Stimulated activated CD4-positive, alpha-beta T cell treated with anti-CD3 and anti-CD28 coated beads, Interleukin-12 subunit alpha, Interleukin-12 subunit beta, amount 100 ng/mL, for 4 hours (primary cell): ENCODE measurements around the gene FLT4.

Source experiments
- DNase-seq: peaks from one replicate; pipeline ENCODE4 v3.0.0-alpha.2; 2020

FLT4 gene

DNA sequence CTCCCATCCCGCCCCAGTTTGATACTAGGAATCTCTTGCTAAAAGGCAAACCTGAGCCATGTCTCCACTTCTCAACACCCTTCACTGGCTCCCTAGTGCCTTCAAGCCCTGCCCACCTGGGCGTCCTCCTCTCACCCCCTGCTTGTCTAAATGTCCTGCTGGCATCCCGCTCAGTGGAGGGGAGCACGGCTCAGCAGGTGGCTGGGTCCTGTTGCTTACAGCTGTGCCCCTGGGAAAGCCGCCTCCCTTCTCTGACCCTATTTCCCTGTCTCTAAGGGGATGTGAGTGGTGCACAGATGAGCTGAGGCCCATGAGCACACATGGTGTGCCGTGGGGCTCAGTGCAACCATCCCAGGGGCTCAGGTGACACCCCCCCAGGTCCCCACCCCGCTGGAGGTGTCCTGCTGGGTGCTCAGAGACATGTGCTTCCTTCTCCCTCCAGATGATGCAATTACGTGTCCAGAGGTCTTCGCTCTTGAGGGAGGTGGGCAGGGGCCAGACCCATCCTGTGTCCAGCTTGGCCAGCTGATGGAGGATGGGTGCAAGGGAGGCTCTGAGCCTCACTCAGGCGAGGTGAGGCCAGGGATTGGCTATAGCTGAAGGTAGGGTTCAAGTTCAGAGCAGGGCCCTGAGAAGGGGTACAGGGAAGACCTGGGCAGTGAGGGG is 24.1 kb downstream of the FLT4 start:
- DNase-seq, result no peak

DNA sequence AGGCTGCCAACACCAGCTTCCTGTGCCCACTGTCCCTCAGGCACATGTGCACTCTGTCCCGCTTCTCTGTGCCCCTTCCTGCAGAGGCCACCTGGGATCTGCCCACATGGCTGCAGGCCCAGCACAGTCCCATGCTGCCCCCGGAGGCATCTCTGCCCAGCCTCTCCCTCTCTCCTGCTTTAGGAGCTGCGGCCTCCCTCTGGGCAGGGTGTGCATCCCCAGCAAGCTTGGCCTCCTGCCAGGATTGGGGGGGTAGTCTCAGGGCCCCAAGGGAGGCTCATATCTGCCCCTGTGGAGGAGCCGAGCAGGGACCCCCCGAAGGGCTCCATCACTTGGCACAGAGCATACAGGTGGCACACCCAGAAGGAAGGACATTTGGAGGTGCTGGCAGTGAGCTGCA is 24.8 kb downstream of the FLT4 start:
- DNase-seq, result no peak

DNA sequence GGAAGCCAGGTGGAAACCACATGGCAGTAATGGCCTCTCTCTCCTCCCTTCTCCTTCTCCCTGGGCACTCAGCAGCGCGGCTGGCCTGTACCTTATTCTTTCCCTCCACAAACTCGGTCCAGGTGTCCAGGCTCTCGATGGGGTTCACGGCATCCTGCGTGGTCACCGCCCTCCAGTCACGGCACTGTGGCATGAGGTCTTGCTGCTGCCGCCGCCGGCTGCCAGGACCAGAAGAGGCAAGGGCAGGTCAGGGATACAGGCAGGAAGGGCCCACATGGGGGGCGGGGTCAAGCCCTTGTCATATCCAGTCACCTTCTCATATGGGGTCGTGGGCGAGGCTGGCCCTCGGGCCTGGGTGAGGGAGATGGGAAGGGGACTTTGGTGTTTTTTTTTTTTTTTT is 25.6 kb downstream of the FLT4 start:
- DNase-seq, result no peak

DNA sequence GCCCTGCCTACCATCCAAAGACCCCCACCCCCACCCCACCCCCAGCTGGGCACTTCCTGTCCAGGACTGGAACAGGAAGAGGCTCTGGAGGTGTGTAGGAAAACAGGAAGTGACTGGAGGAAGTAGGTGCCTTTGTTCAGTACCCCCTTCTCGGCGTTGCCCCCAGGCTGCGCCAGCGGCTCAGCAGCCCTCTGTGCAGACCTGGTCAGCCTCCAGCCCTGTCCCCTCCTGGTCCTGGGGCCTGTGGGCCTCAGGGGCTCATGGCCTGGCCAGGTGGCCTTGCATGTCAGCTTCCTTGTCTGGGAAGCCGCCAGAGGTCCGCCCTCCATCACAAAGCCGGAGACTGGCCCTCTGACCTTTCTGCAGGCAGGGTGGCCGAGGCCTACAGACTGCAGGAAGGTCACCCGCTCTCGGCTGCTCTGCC is 26.0 kb downstream of the FLT4 start:
- no peak for DNase-seq

DNA sequence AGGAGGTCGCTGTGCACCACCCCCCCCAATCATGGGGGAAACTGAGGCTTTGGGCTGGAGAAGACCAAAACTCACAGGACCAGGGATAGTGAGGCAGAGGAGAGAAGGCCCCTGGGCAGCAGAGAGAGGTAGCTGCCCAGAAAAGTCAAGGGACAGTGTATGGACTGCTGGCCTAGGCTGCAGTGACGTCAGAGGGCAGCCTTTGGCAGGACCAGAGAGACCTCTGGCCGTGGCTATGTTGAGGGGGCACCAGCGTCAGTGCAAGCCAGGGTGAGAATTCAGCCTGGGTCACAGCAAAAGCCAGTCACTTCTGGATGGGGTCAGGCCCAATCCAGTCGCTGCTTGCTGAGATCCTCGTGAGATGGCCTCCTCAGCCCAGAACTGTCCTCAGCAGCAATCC is 26.5 kb downstream of the FLT4 start:
- no peak for DNase-seq

DNA sequence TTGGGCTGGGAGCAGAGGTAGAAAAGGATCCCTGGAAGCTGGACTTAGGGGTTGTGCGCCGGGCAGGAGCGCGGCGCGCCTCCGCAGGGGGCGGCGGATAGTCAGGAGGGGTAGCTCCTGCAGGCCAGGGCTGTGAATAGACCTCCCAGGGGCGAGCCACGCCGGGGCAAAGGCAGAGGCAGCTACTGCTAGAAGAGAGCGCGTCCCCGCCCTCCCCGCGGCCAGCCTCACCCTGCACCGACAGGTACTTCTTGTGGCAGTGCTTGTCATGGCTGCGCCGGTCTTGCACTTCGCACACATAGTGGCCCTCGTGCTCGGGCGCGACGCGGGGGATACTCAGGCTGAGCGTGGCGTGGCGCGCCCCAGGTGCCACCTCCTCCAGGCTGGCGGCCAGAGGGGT is 28.1 kb downstream of the FLT4 start:
- no peak for DNase-seq

DNA sequence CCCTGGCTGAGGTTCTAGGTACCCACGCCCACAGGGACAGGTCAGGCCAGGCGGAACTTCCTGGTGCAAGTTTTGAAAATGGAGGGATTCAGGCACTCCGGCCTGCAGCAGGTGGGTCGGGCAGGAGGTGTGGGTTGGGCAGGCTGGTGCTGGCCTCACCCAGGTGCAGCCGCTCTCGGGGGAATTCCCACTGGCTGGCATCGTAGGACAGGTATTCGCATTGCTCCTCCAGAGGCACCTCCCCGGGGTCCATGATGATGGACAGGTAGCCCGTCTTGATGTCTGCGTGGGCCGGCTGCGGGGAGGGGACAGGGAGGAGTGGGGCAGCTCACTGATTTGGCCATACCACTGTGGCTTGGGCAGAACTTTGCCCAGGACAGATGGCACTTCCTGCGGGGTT is 29.4 kb downstream of the FLT4 start:
- no peak for DNase-seq

DNA sequence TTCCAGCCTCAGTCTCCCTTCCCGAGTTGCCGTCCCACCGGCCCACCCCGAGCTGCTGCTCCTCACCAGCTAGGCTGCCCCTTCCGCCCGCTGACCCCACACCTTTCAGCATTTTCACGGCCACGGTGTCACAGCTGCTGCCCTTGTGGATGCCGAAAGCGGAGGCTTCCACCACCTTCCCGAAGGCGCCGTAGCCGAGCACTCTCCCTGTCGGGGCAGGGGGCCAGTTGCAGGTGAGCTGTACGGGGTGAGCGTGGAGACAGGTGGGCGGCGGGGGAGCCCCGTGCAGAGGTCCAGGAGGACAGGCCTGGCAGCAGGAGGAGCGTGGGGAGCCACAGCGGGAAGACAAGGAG is 29.9 kb downstream of the FLT4 start:
- DNase-seq, result no peak

DNA sequence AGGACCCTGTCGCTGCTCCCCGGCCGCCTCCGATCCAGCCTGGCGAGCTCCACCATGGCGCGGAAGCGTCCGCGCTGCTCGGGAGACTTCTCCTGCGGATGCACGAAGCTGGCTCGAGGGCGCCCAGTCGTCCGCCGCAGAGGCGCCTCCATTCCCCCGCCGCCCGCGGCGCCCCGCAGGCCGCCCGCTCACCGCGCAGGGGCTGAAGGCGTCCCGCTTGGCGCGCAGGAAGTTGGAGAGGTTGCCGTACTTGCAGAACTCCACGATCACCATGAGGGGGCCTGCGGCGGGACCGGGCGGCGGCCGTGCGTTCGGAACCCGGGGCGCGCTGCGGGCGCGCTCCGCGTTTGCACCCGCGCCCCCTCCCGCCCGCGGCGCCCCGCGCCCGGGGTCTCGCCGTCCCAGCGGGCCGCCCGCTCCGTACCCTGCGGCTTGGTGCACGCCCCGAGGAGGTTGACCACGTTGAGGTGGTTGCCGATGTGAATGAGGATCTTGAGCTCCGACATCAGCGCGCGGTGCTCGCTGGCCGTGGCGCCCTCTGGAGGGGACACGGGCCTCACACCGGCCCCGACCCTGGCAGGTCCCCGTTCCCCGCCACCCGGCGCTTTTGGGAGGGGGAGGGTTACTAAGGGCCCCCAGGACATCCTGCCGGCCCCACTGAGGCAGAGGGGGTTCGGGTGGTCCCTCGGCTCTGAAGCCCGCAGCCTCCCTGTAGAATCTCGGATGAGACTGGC is 30.4 kb downstream of the FLT4 start:
- DNase-seq, result peak; percentile 41

DNA sequence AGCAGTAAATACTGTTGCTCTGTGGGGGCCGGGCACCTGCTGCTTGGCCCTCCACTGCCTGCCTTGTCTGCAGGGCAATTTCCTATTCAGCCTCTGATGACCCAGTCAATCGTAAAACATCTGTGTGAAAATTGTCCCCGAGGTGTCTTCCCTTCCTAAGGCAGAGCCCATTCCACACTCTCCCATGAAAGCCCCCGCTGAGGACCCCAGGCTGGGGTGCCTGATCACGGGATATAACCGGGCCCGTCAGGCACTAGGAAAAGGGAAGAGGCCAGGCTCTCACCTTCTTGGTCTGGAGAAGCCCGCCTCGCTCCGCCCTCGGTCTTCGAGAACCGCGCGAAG is 30.9 kb downstream of the FLT4 start:
- no peak for DNase-seq

DNA sequence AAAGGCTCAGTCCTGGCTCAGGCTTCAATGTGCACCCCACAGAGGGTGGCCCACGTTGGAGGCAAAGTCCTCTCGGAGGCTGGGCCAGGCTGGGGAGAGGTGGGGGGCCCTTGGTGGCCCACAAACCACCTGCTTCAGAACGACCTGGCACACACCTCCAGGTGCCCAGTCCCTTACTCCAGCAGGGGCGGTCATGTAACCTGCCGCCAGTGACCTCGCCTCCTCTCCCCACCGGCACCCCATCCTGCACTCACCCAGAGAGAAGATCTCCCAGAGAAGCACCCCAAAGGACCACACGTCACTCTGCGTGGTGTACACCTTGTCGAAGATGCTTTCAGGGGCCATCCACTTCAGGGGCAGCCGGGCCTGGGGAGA is 35.6 kb downstream of the FLT4 start:
- no peak for DNase-seq

DNA sequence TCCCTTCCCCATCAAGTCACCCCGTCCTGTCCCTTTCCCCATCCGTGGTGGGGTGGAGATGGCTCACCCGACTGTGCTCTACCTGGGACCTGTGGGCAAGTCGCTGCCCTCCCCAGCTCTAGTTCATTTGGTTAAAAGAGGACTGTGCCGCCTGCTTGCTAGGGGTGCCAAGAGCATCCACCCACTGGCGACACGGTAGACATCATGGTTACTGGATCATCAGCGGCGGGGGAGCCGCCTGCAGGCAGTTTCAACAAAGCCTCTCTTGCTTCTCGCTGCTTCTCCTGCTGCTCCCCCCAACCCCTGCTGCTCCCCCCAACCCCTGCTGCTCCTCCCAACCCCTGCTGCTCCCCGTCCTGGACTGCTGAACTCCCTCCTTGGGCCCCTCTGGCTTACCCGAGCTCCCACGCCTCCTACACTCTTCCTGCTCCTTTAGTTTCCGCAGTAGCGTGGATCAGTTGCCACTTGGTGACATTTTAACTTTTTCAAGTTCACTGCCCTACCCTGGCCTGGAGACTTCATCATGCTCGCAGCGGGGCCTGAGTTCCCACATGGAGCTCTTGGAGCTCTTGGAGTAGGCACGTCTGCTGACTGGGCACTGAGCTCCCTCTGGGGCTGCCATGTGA is 36.1 kb downstream of the FLT4 start:
- DNase-seq, result no peak

DNA sequence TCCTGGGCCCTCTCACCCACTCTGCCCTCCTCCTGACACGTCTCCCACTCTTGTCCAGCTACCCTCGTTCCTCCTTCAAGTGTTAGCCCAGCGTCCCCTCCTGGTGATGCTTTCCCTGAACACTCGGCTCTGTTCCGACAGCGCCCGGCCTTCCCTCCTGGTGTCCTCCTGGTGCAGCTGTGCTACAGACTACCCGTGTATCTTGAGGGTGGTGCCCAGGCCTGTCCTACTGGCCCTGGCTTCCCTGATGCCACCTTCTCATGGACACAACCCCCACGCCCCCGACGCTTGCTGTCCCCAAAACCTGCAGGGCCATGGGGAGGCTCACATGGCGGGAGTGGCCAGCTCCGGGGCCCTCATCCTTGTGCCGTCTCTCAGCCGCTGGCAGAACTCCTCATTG is 36.7 kb downstream of the FLT4 start:
- no peak for DNase-seq

DNA sequence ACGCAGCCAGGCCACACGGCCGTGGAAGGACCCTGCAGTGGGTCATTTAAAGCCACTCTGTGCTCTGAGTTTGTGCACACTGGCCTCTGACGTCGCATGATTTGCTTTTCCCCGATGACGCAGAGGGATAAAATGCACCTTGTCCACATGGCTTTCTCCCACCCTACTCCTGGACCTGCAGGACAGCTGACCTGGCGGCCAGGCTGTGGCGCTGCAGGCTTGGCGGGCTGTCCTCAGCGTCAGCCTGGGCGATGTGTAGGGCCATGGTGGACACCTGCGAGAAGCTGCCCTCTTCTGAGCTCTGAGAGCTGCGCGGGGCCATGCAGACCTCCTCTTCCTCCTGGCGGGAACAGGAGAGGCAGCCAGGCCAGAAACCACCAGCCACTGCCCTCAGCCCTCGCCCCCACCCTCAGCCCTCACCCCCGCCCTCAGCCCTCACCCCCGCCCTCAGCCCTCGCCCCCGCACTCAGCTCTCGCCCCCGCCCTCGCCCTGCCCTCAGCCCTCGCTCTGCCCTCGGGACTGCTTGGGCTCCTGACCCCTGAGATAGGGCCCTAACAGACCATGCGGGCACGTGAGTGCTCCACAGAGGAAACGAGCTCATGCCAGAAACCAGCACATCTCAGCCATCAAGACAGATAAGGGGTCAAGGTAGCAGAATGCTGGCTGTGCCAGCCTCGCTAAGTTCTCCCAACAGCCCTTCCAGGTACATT is 38.1 kb downstream of the FLT4 start:
- DNase-seq, result no peak

DNA sequence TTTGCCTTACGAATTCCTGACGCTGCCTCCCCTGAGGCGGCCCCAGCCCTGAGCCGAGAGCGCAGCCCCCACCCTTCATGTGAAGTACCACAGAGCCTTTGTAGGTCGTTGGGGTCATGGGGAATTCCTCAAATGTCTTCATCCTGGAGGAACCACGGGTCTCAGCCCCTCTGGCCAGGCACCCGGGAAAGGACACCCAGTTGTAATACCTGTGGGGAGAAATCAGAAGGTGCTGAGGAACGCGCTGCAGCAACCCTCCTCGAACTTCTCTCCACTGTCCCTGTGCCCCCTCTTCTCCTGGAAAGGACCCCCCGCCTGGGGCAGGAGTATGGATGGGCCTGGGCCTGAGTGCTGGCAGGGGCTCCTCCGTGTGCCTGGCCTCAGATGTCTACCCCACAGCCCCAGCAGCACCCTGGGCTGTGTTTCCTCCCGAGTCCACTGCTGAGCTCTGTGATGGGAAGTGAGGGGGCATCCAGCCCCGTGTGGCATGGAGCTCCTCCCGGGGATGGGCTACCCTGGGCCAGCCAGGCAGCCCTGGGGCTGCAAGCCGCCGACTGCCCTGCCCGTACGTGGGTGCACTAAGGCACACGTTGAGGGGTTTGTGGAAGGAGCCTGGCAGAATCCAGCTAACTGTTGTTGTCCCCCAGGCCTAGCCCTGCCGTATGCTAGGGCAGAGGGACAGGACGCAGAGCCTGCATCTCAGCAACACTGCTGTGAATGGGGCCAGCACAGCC is 39.4 kb downstream of the FLT4 start:
- DNase-seq, result no peak

DNA sequence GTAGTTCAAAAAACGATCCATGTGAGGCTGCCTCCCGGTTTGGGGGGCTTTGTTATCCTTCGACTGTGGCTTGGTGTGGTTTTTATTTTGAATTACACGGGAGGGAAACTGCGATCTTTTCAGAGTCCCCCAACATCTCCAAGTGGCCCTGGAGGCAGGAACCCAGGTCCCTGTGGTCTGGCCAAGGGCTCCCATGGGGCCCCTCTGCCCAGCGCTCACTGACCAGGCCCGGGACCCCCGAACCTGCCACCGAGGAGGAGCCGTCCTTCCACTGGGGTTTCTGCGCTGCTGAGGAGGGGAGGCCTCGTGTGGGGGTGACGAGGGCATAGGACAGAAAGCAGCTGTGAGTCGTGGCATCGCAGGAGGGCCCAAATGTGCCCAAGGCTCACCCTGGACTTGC is 40.0 kb downstream of the FLT4 start:
- DNase-seq, result no peak

DNA sequence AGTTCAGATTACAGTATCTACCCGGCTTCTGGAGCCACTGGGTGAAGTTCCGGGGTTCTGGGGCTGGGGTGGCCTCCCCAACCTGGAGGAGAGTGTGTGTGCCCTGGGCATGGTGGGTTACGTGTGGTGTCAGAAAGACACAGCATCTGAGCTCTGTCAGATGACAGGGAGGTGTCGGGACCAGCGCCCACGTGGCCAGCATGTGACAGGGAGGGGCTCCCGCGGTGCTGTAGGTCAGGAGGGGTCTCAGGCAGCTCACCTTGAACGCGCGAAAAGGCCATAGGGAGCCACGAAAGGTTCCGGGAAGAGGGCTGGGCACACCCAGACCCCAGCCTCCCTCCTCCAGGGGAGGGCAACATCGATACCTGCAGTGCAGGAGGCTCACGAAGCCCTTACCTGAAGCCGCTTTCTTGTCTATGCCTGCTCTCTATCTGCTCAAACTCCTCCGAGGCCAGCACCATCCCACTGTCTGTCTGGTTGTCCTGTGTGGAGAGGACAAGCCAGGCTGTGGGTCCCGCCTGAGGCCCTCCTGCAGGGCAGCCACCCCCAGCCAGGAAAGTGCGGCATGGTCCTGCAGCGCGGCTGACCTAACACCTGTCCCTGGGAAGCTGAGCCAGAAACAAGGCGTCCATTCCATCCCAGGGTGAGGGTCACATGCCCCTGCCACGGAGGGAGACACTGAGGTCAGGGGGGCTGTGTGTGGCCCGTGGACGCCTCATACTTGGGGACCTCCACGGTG is 40.7 kb downstream of the FLT4 start:
- DNase-seq, result no peak

DNA sequence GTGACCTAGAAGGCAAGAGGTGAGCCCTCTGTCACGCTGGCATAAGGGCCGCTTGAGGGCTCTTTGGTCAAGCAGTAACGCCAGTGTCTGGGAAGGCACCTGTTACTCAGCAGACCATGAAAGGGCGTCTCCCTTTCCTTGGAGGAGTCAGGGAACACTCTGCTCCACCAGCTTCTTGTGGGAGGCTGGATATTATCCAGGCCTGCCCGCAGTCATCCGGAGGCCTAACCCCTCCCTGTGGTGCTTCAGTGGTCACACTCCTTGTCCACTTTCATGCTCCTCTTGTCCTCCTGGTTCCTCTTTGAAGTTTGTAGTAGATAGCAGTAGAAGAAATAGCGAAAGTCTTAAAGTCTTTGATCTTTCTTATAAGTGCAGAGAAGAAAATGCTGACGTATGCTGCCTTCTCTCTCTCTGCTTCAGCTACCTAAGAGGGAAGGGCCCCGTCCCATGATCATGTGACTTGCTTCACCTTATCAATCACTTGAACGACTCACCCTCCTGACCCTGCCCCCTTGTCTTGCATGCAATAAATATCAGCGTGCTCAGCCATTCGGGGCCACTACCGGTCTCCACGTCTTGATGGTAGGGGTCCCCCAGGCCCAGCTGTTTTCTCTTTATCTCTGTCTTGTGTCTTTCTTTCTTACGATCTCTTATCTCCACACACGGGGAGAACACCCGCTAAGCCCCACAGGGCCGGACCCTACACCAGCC is 41.4 kb downstream of the FLT4 start:
- DNase-seq, result no peak

DNA sequence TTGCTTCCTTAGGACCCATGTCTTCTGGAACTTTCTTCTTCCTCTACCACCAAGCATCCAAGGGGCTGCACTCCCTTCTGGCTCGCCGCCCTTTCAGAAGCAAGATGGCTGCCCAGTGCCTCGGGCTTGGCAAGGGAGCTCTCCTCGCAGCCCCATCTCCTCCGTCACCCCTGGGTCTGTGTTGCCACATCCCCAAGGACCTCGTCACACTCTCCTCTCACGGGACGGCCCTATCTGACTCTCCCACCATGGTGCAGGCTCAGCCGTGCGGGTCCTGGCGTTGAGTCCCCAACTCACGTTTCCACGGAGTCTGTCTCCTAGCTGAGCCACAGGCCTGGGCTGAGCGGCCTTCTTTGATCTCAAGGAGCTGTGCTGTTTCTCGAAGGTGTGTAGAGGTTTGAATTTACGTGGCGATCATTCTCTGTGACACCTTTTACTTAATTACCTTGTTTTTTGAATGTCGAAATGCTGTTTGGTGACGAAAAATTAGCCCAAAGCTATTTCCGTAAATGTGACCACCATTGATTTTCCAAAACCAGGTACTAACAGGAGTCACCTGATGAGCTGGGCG is 43.1 kb downstream of the FLT4 start:
- no peak for DNase-seq

DNA sequence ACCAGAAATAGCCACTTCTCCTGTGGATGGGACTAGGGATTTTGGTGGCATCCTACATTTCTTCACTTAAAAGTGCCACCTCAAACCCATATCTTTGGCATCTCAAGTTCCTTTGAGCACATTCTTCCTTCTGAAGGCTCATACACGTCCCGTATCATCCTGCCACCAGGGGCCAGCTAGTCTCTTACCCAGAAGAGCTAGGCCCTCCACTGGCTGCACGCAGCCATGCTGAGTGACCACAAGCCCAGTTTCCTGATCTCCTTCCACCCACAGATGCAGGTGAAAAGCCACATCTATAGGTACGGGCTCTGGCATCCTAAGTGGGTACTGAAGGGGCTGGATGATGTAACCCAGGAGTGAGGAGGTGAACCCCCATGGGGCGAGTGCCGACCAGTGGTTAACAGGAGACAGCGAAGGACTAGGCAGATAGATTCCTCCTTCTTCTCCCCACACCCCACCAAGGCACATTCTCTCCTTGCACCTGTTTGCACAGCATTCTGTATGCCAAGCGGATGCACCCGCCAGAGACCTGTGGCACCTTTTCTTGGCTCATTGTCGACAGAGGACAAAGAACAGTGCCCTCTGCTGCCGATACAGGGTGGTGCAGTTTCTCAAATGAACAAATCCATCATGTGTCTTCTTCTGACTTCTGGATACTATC is 43.7 kb downstream of the FLT4 start:
- peak; percentile 61 for DNase-seq

DNA sequence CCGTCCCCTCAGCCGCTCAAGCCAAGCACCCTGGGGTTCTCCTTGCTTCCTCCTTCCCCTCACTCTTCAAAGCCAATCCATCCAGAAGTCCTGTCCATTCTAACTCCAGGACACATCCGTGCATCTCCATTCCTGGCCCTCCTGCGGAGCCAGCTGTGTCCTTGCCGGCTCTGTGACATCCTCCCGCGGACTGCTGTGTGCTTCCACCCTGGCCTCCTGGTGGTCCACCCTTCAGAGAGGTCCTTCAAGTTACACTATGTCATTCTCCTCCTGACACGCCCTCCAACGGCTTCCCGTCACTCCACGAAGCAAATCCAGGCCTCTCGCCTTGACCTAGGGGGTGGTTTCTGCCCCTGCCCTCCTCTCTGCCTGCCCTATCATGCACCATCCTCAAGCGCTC is 45.1 kb downstream of the FLT4 start:
- no peak for DNase-seq
